HG02759 (cell line): Measurements from ENCODE around the gene NUP153.
"Not testable (repeated sequence)": the region's sequence is repeated elsewhere in the genome, so short reads cannot be mapped to it uniquely, and the experiment has no call there.

Experiments used
- ATAC-seq: cut with Tn5 transposase; IDR thresholded peaks from one replicate; pipeline ENCODE4 v1.9.1; 2021; ENCODE audit warnings: mild to moderate bottlenecking, moderate library complexity; ENCODE audit not compliant: unreplicated experiment

NUP153 gene

GRCh38 chr6:17714879-17715851 is 8.4 kb upstream of the NUP153 start:
- peak; percentile 87 for ATAC-seq

- ATAC-seq = no peak
Observed at GRCh38 chr6:17714177-17714576, 7.5 kb upstream of the NUP153 start.

- no peak for ATAC-seq
Observed at GRCh38 chr6:17712576-17712975, 5.9 kb upstream of the NUP153 start.

GRCh38 chr6:17710331-17710730 is 3.6 kb upstream of the NUP153 start:
- ATAC-seq = no peak

GRCh38 chr6:17709476-17709875 is 2.8 kb upstream of the NUP153 start:
- no peak for ATAC-seq

GRCh38 chr6:17708035-17708434 is 1.3 kb upstream of the NUP153 start:
- ATAC-seq = not testable (repeated sequence)

- no peak for ATAC-seq
Observed at GRCh38 chr6:17707371-17707651, 586 bp upstream of the NUP153 start.

- ATAC-seq = peak; percentile 71
Observed at GRCh38 chr6:17705778-17706579, 746 bp downstream of the NUP153 start.

- ATAC-seq = peak; percentile 1
Observed at GRCh38 chr6:17705428-17705777, 1.3 kb downstream of the NUP153 start.

- ATAC-seq = no peak
Observed at GRCh38 chr6:17703256-17703694, 3.5 kb downstream of the NUP153 start.

- ATAC-seq = no peak
Observed at GRCh38 chr6:17700421-17701416, 6.0 kb downstream of the NUP153 start.

- no peak for ATAC-seq
Observed at GRCh38 chr6:17691925-17692538, 14.7 kb downstream of the NUP153 start.

GRCh38 chr6:17688481-17688880 is 18.2 kb downstream of the NUP153 start:
- no peak for ATAC-seq

- ATAC-seq = no peak
Observed at GRCh38 chr6:17687136-17687535, 19.6 kb downstream of the NUP153 start.

GRCh38 chr6:17684134-17684533 is 22.6 kb downstream of the NUP153 start:
- no peak for ATAC-seq

GRCh38 chr6:17683428-17683827 is 23.3 kb downstream of the NUP153 start:
- no peak for ATAC-seq

- no peak for ATAC-seq
Observed at GRCh38 chr6:17679726-17680125, 27.0 kb downstream of the NUP153 start.

- no peak for ATAC-seq
Observed at GRCh38 chr6:17677602-17678001, 29.1 kb downstream of the NUP153 start.

GRCh38 chr6:17673543-17674254 is 33.0 kb downstream of the NUP153 start:
- ATAC-seq = no peak
